T-helper 1 cell treated with Interleukin-12 subunit alpha and Interleukin-12 subunit beta and Interleukin-4 antibody, amounts not matched to agents 30 ng/mL and 1 ng/mL, for 36 hours (primary cell): ENCODE data around the gene SLC12A7. TPM values are rescaled to one million over a fixed set of nuclear protein-coding genes. Genes with fewer than 3 reads are reported as not detected.

Source experiments
- intact Hi-C: fragments of 100-400 bp; cut with micrococcal nuclease; formaldehyde crosslinking; loops from one replicate; pipeline ENCODE4 v1.15.1; 2024
- total RNA-seq: library from RNA; stranded (reverse); gene quantifications from 2 replicates; pipeline ENCODE4 v1.2.3, GENCODE V29; 2022

Gene SLC12A7
- total RNA-seq, 1 donor from 2014 or later, result 76.7 TPM

DNA sequence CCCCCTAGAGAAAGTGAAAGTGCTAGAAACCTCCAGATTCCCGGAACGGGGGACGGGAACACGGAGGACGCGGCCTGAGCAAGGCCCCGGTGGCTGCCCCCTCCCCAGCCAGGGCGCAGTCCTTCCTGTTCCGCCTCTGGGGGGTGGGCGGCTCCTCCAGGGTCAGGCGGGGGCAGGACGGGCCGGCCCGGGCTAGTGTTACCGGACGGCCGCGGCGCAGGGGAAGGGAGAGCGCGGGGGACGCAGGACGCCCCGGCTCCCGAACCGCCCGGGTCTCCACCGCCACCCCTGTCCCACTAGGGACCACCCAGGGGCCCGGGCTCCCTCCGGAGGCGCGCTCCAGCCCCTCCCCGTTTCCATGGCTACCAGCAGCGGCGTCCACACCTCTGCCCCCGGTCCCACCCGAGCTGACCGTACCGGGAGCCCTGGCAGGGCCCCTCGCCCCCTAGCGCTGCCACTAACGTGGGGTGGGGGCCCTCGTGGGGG, 579 bp downstream of the SLC12A7 start:
- intact Hi-C loops, result no loop called here

DNA sequence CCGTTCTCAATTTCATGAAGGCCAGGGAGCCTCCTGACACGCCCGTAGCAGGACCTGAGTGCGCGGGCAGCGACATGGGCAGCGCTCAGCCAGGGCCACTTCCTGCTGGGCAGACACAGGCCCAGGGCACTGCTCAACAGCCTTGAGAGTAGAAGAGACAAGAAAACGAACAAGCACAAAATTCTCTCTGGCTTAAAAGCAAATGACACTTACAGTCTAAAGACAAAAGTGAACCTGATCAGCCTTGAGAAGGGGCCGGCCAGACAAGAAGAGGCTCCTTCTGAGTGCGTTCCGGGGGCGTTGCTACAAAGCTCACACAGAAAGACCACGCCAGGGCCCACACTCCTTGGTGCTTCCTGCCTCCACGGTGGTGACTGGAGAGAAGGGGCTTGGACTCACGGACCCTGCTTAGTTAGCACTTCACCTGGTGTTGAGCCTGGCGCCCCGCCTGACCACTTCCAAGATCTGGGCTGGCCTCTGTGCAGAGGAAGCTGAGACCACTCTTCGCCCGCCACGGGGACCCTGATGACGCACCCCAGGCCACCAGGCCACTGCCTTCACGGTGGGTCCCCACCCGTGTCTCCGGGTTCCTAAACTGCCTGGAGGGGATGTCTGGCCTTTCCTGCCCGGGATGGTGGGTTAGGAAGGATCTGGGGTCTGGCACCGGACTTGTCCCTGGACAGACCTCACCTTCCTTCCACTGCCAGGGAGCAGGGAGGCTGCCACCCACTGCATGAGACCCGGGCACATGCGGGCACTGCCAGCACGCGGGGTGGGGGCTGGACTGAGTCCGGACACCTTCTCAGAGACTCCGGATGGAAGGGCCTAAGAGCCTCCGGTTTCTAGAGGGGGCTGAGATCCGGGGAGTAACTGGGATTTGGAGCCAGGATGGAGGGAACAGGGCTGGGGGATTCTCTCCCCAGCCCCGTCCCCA, 1.3 kb downstream of the SLC12A7 start:
- intact Hi-C loops, result no loop called here

DNA sequence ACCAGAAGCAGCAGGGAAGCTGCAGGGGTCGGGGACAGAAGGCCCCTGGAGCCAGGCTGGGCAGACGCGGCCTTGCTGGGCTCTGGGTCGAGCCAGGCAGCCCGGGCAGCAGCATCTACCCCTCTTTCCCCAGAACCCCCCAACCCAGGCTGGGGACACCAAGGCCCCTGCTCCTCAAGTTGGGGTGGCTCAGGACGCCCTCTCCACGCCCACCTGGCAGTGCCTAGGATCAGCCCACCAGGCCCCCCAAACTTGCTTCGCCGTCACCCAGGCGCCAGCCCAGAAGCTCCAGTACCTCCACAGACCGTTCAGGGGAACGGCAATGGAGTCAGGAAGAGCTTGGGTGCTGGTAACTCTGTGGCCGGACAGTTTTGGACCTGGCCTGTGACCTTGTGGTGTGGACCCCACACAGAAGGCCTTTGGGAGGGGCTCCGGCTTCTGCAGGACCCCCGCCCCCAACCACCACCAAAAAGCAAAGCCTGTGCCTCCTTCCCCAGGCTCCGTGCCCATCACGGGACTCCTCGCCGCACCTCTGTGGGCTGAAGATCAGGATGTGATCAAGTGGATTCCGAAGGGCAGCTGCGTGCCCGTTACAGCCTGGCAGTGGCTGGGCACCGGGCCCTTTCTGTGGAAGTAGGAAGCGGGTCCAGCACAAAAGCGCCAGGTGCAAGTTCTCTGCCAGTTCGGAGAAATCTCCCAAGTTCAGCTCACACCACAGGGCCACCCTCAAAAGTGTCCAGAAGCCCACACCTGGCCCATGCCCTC, 2.1 kb downstream of the SLC12A7 start:
- intact Hi-C loops, result loop anchor here (5.0 to 10.0 kb wide), 8 partner anchors 102 to 885 kb away; partner anchors contain the start of genes CEP72, LPCAT1, NDUFS6 and NKD2

DNA sequence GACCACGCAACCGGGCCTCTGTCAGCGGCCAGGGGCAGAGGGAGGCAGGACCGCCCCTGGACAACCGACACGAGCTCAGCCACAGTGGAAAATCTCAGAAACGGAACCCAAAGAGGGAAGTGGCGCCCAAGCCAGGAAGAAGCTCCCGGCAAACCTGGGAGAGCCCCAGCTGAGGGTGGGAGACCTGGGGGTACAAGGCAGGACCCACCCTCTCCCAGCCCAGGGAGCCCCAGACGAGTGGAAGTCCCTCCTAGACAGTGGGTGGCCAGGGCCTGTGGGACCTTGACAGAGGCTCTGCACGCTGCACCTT, 3.0 kb downstream of the SLC12A7 start:
- intact Hi-C loops, result loop anchor here (5.0 to 10.0 kb wide), 8 partner anchors 102 to 884 kb away; partner anchors contain the start of genes CEP72, LPCAT1, NDUFS6 and NKD2

DNA sequence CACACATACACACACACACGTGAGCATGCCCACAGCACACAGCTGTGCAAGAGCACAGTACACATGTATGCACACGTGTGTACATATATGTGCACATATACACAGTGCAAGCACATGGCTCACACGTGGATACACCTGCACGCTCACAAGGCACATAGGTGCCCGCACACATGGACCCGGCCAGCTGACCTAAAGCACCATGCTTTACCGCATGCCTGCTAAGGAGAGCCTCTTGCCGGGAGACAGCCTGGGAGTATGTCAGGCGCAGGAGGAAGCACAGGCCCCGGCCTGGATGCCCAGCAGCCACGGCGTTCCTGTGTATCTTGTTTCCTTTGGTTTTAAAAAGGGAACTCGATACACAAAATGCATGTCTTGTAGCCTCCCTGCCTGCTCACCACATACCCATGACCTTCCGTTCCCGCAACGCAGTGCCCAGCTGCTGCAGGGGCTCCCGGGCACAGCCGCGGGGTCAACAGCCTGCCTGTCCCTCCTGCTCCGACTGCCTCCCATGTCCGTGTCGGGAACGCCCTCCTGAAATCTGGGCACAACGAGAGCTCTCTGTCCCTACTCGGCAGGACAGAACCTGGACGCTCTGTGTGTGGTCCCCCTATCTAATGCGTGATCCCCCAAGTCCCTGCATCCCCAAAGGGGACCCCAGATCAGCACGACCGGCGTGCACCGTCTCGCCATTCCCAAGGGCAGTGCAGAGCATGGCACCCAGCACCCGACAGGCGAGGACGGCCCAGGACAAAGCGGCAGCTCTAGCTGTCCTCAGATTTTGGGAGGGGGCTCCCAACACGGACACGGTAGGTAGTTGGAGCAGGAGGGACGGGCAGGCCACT, 3.6 kb downstream of the SLC12A7 start:
- intact Hi-C loops, result loop anchor here (5.0 to 10.0 kb wide), 8 partner anchors 101 to 883 kb away; partner anchors contain the start of genes CEP72, LPCAT1, NDUFS6 and NKD2

DNA sequence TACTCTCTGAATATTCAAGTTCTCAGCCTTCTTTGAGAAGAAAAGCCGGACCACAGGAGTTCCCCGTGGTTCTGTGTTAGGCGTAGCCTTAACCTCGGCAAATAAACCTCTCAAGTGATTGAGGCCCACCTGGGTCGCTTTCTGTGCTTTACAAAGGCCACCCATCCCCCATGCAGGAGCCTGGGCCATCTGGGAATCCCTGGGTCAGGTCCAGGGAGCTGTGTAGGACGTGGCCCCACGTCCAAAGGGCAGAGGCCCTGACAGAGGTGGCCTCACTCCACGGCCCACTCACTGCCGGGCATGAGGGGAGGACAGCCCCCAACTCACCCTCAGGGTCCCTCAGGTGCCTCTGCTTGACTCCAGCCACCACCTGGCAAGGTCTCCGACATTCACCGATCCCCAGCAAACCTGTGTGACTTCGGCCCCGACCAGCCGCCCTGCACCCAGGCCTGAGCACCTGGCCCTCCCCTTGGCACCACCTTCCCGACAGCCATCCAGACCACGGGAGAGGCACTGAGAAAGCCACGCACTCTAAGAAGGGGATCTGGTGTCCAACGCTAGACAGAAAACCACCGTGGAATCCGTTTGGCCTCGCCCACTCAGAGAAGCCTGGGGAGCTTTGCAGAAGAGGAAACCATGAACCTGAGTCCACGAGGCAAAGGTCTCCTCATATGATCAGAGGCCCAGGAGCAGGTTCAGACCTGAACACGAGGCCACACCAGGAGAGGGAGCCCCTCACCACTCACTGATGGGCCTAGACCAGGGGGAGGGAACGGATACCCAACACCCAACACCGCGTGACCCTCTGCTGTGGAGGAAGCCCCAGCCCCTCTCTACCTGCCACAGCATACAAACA, 4.5 kb downstream of the SLC12A7 start:
- intact Hi-C loops, result loop anchor here (1.0 to 10.0 kb wide), 10 partner anchors 33 to 883 kb away; partner anchors contain the start of genes CEP72, LPCAT1, NDUFS6 and NKD2

DNA sequence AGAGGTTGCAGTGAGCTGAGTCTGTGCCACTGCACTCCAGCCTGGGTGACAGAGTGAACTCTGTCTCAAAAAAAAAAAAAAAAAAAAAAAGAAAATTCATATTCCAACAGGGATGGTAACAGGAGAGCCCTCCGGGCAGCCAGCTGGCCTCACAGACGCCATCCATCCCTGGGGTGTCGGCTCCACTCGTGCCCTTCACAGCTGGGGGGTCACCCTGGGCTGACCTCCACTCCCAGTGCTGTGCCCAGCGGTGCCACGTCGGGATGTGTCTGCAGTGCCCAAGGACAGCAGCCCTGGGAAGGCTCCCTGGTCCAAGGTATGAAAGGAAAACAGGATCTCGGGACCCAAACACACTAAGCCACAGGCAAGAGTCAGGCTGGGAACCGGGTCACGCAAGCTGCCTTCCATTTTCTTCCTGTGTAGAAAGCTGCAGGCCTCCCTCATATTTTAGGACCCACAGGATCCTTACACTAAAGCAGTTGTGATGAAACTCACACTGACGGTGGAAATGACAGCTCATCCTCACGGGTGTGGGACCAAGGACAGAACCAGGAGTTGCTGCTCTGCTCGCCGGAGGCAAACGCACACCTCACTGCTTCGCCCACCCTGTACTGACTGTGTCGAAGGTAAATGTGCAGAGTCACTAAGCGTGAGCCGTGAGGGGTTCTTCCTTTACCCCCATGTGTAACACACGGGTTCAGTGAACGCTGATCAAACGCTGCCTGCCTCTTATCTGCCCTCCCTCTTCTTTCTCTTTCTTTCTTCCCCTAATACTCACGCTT, 5.3 kb downstream of the SLC12A7 start:
- intact Hi-C loops, result loop anchor here (1.0 to 10.0 kb wide), 10 partner anchors 34 to 882 kb away; partner anchors contain the start of genes CEP72, LPCAT1, NDUFS6 and NKD2

DNA sequence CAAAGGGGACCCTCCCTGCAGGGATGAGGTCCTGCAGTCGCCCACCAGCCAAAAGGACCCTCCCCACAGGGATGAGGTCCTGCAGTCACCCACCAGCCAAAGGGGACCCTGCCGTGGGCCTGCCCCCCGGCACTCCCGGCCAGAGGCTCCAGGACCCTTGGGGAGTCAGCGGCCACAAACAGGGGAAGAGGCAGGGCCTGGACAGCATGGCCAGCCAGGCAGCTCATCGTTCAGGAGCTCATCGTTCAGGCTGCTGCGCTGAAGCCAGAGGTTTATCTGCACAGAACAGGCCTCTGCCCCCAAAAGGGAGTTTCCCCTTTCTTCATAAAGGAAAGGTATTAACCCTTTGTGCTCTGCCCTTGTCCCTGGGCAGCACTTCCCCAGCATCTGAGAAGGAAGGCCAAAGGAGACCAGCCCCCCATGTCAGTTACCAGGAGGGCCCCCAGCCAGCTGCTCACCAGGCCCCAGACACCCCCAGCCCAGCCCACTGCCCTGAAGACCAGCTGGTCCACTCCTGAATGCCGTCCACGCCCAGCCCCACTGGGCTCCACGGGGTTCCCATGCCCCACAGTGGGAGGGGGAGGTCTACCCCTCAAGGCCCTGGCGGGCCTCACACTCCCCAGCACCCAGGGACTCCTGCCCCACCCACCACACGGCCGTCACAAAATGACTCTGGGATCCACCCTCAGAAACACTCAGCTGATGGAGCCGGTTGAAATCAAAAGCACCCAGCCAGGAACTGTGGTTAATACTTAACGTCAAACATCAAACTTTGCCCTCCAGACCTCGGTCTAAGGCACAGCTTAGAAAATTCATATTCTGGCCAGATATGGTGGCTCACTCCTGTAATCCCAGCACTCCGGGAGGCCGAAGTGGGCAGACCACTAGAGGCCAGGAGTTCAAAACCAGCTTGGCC, 6.3 kb downstream of the SLC12A7 start:
- intact Hi-C loops, result loop anchor here (1.0 to 10.0 kb wide), 10 partner anchors 98 to 881 kb away; partner anchors contain the start of genes BRD9, CEP72, LPCAT1 and NDUFS6

DNA sequence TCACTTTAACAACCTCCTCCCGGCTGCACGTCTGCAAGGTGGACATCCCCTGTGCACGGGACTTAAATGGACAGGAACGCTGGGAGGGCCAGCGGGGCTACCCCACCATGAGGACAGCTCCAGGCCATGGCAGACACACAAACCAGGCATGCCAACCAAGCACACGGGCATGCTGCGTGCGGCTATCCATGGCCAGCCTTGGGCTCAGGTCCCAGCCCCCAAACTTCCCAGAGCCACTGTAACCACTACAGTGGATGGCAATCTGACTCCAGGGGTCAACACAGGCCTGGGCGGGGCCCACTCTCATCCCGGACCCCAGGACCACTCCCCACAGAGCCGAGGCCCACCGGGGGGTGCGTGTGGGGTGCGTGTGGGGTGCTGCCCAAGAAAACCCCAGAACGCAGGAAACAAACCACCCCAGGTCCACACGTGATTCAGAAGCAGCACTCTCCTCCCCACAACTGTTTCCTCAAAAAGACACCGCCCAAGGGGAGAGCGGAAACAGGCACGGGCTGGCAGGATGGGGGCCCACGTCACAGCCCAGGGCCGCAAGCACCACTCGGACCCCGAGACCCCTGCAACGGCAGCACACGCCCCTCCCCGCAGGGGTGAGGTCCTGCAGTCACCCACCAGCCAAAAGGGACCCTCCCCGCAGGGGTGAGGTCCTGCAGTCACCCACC, 7.4 kb downstream of the SLC12A7 start:
- intact Hi-C loops, result loop anchor here (1.0 to 10.0 kb wide), 10 partner anchors 8 to 880 kb away; partner anchors contain the start of genes BRD9, CEP72, LPCAT1 and NDUFS6

DNA sequence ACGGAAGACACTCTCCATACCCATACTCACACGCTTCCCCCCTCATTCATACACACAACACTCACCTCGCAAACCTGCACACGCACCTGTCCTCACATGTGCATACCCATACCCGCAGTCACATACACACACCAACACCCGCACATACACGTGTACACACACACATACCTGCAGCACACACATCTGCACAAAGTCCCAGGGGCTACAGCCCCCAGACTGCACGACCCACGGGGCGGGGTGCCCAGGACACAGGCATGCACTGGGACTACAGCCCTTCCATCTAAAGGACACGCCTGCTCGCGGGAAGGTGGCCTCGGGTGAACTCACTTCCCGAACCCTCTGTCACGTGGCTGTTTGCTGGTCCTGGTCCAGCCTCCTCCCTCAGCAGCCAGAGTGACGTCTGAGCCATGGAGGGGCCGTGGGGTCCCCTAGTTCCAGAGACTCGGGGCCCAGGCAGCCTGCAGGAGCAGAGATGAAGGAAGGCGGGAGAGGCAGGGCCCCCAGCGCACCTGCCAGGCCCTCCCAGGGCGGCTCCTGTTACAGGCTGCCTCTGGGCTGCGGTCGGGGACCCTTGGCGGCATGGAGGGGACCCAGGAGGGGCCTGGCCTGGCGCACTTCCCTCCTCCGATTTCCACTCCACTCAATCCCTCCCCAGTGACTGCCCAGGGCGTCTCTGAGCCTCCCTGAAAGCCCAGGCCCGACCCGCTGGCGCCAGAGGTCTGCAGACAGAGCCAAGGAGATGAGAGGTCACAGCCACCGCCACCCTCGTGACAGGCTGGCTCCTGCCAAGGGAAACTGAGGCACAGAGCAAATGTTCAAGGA, 8.1 kb downstream of the SLC12A7 start:
- intact Hi-C loops, result loop anchor here (1.0 to 10.0 kb wide), 4 partner anchors 9 to 879 kb away; partner anchors contain the start of genes CEP72 and SLC12A7

DNA sequence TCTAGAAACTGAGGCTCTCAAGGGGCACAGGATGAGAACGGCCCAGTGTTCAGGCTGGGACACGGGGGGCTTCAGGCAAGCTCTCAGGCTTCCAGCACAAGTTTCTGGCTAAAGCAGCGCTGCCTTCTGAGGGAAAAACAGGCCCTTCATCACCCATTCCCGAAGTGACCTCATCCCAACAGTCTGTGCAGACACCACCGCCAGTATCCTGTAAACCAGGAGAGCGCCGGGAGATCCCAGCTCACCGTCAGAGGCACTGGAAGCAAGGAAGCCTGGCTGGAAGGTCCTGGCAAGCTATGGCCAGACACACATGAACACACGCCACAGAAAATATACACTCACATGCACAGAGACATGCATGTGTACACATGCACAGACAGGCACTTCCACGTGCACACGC, 8.8 kb downstream of the SLC12A7 start:
- intact Hi-C loops, result loop anchor here (10.0 kb wide), 3 partner anchors 488 to 878 kb away; partner anchors contain the start of gene CEP72

DNA sequence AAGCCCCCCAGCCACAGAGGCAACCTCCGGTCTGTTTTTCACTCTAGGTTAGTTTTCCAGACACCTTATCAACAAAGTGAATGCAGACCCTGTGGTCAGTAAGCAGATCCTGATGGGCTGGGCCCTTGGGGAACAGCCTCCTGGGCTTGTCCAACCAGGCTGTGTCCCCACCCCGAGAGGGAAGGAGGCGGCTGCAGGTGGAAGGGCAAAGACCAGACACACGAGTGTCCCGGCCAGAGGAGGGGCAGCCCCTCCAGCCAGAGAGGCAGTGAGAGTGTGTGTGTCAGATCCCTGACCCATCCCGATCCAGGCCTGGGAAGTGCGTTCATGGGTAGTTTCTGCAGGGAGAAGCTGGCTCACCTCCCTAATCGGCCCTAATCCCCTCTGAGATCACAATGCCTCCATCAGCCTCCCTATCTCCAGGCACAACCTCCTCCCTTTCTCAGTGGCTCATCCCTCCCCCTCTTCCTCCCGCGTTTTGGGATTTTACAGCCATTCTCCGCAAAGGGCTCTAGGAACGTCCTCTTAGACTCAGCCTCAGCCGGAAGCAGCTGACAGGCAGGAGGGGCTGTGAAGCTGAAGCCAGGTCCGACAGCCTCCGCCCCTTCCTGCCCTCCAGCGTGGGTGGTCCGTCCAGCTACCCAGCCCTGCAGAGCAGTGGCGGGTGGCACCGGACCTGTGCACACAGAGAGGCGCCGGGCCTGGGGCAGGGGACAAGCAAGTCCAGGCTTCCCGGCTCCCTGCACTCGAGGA, 9.7 kb downstream of the SLC12A7 start:
- intact Hi-C loops, result loop anchor here (1.0 to 10.0 kb wide), 4 partner anchors 46 to 877 kb away; partner anchors contain the start of gene CEP72

DNA sequence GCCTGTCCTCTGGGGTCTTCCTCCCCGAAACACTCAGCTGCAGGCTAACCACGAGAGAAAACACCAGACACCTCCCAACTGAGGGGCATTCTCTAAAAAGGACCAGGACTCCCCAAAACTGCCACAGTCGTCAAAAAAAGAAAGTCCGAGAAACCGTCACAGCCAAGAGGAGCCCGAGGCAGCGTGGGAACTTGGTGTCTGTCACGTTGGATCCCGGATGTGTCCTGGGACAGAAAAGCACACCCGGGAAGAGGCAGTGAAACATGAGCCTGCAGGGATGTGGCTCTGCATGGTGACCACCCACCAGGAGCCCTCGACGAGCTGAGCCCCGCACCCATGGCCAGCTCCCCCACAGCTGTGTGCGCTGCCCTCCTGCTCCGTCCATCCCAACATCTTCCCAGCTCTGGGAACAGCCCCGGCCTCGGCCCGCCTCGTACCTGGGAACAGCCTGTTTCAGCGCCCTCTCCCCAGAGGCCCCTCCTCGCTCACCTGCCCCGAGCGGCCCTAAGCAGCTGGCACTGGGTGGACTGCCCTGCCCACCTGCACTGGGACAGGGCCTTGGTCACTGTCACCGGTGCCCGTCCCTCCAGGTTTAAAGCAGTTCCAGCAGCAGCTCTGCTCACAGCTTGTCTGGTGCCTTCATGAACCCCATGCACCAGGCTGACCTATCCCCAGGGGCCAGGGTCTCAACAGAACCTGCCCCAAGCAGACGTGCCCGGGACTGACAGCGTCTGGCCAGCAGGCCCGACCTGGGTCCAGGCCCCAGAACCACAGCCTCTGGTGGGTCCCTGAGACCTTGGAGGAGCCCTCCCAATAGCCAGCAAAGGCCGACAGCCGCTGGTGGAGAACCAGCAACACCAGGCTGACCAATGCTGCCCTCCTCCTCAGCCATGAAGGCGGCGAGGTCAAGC, 10.9 kb downstream of the SLC12A7 start:
- intact Hi-C loops, result loop anchor here (10.0 kb wide), 3 partner anchors 486 to 876 kb away; partner anchors contain the start of gene CEP72
